22Rv1 (cell line): ENCODE measurements around the gene HTRA3.

Experiments used
- ZFX ChIP-seq: fragments of 450-650 bp; IDR thresholded peaks from 2 replicates; pipeline ENCODE4 v1.6.1; 2017; ENCODE audit warnings: antibody characterized with exemption, borderline replicate concordance
- TF ChIP-seq, protein P1 (sequence below): fragments of 450-650 bp; IDR thresholded peaks from 2 replicates; pipeline ENCODE4 v1.5.1; 2017; ENCODE audit warnings: mild to moderate bottlenecking

GRCh38 chr4:8294775-8295174 is 25.2 kb downstream of the HTRA3 start:
- TF ChIP-seq, protein P1, sequence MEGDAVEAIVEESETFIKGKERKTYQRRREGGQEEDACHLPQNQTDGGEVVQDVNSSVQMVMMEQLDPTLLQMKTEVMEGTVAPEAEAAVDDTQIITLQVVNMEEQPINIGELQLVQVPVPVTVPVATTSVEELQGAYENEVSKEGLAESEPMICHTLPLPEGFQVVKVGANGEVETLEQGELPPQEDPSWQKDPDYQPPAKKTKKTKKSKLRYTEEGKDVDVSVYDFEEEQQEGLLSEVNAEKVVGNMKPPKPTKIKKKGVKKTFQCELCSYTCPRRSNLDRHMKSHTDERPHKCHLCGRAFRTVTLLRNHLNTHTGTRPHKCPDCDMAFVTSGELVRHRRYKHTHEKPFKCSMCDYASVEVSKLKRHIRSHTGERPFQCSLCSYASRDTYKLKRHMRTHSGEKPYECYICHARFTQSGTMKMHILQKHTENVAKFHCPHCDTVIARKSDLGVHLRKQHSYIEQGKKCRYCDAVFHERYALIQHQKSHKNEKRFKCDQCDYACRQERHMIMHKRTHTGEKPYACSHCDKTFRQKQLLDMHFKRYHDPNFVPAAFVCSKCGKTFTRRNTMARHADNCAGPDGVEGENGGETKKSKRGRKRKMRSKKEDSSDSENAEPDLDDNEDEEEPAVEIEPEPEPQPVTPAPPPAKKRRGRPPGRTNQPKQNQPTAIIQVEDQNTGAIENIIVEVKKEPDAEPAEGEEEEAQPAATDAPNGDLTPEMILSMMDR, result no peak
- TF ChIP-seq ZFX, result no peak
